GM18868 (cell line): ENCODE measurements around the gene PACS1.
"Not testable (repeated sequence)": the region's sequence is repeated elsewhere in the genome, so short reads cannot be mapped to it uniquely, and the experiment has no call there.

Experiments
- ATAC-seq: cut with Tn5 transposase; IDR thresholded peaks from one replicate; pipeline ENCODE4 v1.9.1; 2021; ENCODE audit warnings: mild to moderate bottlenecking, moderate library complexity; ENCODE audit not compliant: unreplicated experiment

PACS1 gene

GRCh38 chr11:66069715-66070603, at the start of gene PACS1:
PACS1 (plus strand) TSS chr11:66070272; CDS start chr11:66070487, 215 bp downstream.
- ATAC-seq, result peak; percentile 56

- no peak for ATAC-seq
Observed at GRCh38 chr11:66020618-66021357, 49.3 kb upstream of the PACS1 start.

- no peak for ATAC-seq
Observed at GRCh38 chr11:66022401-66023185, 47.5 kb upstream of the PACS1 start.

GRCh38 chr11:66023186-66023440, 47.0 kb upstream of the PACS1 start:
- ATAC-seq, result not testable (repeated sequence)

- ATAC-seq, result no peak
Observed at GRCh38 chr11:66026017-66026529, 44.0 kb upstream of the PACS1 start, which contains the start of gene CATSPER1. CATSPER1 (minus strand) TSS chr11:66026479; CDS start chr11:66026379, 100 bp downstream.

GRCh38 chr11:66032957-66033735, 36.9 kb upstream of the PACS1 start:
- ATAC-seq, result no peak

- ATAC-seq, result no peak
Observed at GRCh38 chr11:66035653-66036333, 34.3 kb upstream of the PACS1 start.

- ATAC-seq, result no peak
Observed at GRCh38 chr11:66036334-66036710, 33.8 kb upstream of the PACS1 start.

GRCh38 chr11:66037327-66037726, 32.7 kb upstream of the PACS1 start:
- no peak for ATAC-seq

GRCh38 chr11:66039765-66040164, 30.3 kb upstream of the PACS1 start:
- no peak for ATAC-seq

- ATAC-seq, result no peak
Observed at GRCh38 chr11:66042227-66042995, 27.7 kb upstream of the PACS1 start.

- no peak for ATAC-seq
Observed at GRCh38 chr11:66042996-66043906, 26.8 kb upstream of the PACS1 start.

- no peak for ATAC-seq
Observed at GRCh38 chr11:66044757-66045156, 25.3 kb upstream of the PACS1 start.

GRCh38 chr11:66045177-66045639, 24.9 kb upstream of the PACS1 start:
- ATAC-seq, result no peak

GRCh38 chr11:66046901-66047300, 23.2 kb upstream of the PACS1 start:
- ATAC-seq, result no peak

- no peak for ATAC-seq
Observed at GRCh38 chr11:66047541-66048365, 22.3 kb upstream of the PACS1 start.
